Heart left ventricle (tissue), 16 donors: ENCODE results near the gene CSF3R. TPM values are rescaled to one million over a fixed set of nuclear protein-coding genes. Genes with fewer than 3 reads are reported as not detected.
"Not testable (repeated sequence)": the region's sequence is repeated elsewhere in the genome, so short reads cannot be mapped to it uniquely, and the experiment has no call there.

Experiments used
- ATAC-seq, 4 donors: fragments of 200-7000 bp; cut with Tn5 transposase; one replicate each; pipeline ENCODE4 v1.9.1; 2020 to 2022; ENCODE audit warnings: moderate library complexity in 4 of 4, mild to moderate bottlenecking in 3 of 4, moderate number of reproducible peaks in 1 of 4
- DNase-seq, 5 donors: peaks; one replicate each; pipeline ENCODE4 v3.0.0-alpha.2; 2020
- H3K27ac ChIP-seq, 12 donors: fragments of 200-600 bp; sonication (generic) in 4 of 12; one replicate each; pipeline versions ENCODE4 v1.5.0 to v1.8.0; 2016 to 2022; ENCODE audit warnings: mild to moderate bottlenecking in 2 of 12
- H3K27me3 ChIP-seq, 9 donors: fragments of 200-600 bp; sonication (generic) in 2 of 9; one replicate each; pipeline versions ENCODE4 v1.5.1 to v1.8.0; 2016 to 2022; ENCODE audit warnings: mild to moderate bottlenecking in 3 of 9
- H3K36me3 ChIP-seq, 9 donors: fragments of 200-600 bp; sonication (generic) in 2 of 9; one replicate each; pipeline versions ENCODE4 v1.5.0 to v1.8.0; 2018 to 2022; ENCODE audit warnings: mild to moderate bottlenecking in 2 of 9
- H3K4me1 ChIP-seq, 12 donors: fragments of 200-600 bp; sonication (generic) in 4 of 12; one replicate each; pipeline versions ENCODE4 v1.5.0 to v1.8.0; 2016 to 2022; ENCODE audit warnings: mild to moderate bottlenecking in 3 of 12
- H3K4me3 ChIP-seq, 12 donors: fragments of 200-600 bp; sonication (generic) in 4 of 12; one replicate each; pipeline versions ENCODE4 v1.5.0 to v1.8.0; 2017 to 2022; ENCODE audit warnings: mild to moderate bottlenecking in 9 of 12, moderate library complexity in 4 of 12
- H3K9me3 ChIP-seq, 12 donors: fragments of 200-600 bp; sonication (generic) in 4 of 12; one replicate each; pipeline versions ENCODE4 v1.5.0 to v1.8.0; 2016 to 2022; ENCODE audit warnings: mild to moderate bottlenecking in 1 of 12
- CTCF ChIP-seq, 12 donors: fragments of 200-600 bp; sonication (generic) in 4 of 12; IDR thresholded peaks; one replicate each; pipeline versions ENCODE4 v1.5.0 to v1.8.0; 2018 to 2022; ENCODE audit warnings: antibody characterized with exemption in 12 of 12, mild to moderate bottlenecking in 5 of 12
- POLR2A ChIP-seq, 2 donors: fragments of 450-650 bp; IDR thresholded peaks; one replicate each; pipeline ENCODE4 v1.6.1; 2017; ENCODE audit warnings: antibody characterized with exemption in 2 of 2, mild to moderate bottlenecking in 2 of 2, moderate library complexity in 2 of 2
- WGBS, 4 donors: extraction: QIAGEN DNeasy Blood & Tissue Kit in 2 of 4; methylation state at CpG; one replicate each; pipeline versions ENCODE4 v1.1.5 to v1.1.7; 2013 to 2018; 5-methylcytosine and 5-hydroxymethylcytosine counted together
- intact Hi-C, 10 donors: fragments of 100-400 bp; cut with DNase I; formaldehyde crosslinking; loops; one replicate each; pipeline versions ENCODE4 v1.11.1 to v1.14.2; 2022
- polyA plus RNA-seq, 2 donors: library from polyadenylated mRNA; stranded (reverse); fragments of 200-250 nt; gene quantifications; one replicate each; pipeline ENCODE4 v1.2.3, GENCODE V29; 2013
- total RNA-seq, 9 donors: library from RNA; depleted of rRNA in 2 of 9; stranded (reverse); fragments of >200 nt in 2 of 9; fragmentation: NEBNext Ultra II Directional in 3 of 9; extraction: Animal tissue kit (Norgen Biotek cat#: 25700) in 3 of 9; gene quantifications; one replicate each; pipeline versions ENCODE4 v1.1.0 to v1.2.4, GENCODE V29; 2016 to 2023
- donor health status: ischemic (EF 13 %, LVEDD 7.1; RV severe dilation, severe dysfunction).
- donor health status: healthy with polysubstance abuse.
- donor health status: DM: no; HTN: yes; CAD: no.
- donor health status: DM: no; HTN: no; CAD: no.
- donor health status: ischemic (EF 25% LVEDD 6.9; RV normal size, moderate dysfunction).
- donor health status: ischemic (EF 25% LVEDD 5.7; RV mildly dilated, moderate dysfunction).
- donor health status: healthy.
- donor health status: DM: yes; HTN: yes; CAD: no.
- donor health status: ischemic (EF 35%, LVEDD 5.7; RV mildly dilated, moderate dysfunction).
- donor health status: nonischemic (EF 11% LVEDD 7.7; RV severe dilation, severe dysfunction).
- donor health status: DM: yes; HTN: yes; CAD: no.
- donor health status: PGD.
- donor health status: ischemic (EF 29% LVEDD 5.4; RV normal size, mild dysfunction).
- donor health status: nonischemic (EF 23%, LVEDD 6.1; RV moderate dilation, normal function).

CSF3R gene
- total and polyA plus RNA-seq, 11 donors, result 1.5 to 22.7 (median 4.1) TPM

- DNase-seq (no peak), ATAC-seq (no peak)
- TF ChIP-seq CTCF (IDR thresholded peaks at IDR 0.05) (no peak), POLR2A (IDR thresholded peaks at IDR 0.05) (no peak)
- Histone ChIP-seq H3K4me3 (no peak overlapping the region), H3K36me3 (no peaks in the 10 kb centered on the region), H3K9me3 (no peaks in the 10 kb centered on the region), H3K27me3 (peaks cover 0 to 34% (median 2%) of the 10 kb centered on the region in 9 donors), H3K4me1 (no peaks in the 10 kb centered on the region), H3K27ac (no peak overlapping the region)
- WGBS, 4 donors, result 75 to 84% (median 80%) methylated on average over 2 of the region's 2 CpGs
- intact Hi-C loops, result no loop called here
Observed at GRCh38 chr1:36497207-36497606, 14.5 kb upstream of the CSF3R start.

GRCh38 chr1:36494971-36495370, 12.3 kb upstream of the CSF3R start:
- DNase-seq (no peak), ATAC-seq (no peak)
- no peak overlapping the region for H3K4me3 ChIP-seq
- TF ChIP-seq POLR2A (IDR thresholded peaks at IDR 0.05), result no peak
- no peak for TF ChIP-seq CTCF (IDR thresholded peaks at IDR 0.05)
- no peaks in the 10 kb centered on the region for H3K36me3 ChIP-seq
- no peaks in the 10 kb centered on the region for H3K9me3 ChIP-seq
- peaks cover 0 to 30% (median 0%) of the 10 kb centered on the region in 9 donors for H3K27me3 ChIP-seq
- WGBS, 4 donors, result 75 to 89% (median 81%) methylated on average over 5 of the region's 5 CpGs
- no peaks in the 10 kb centered on the region for H3K4me1 ChIP-seq
- intact Hi-C loops, result no loop called here
- no peak overlapping the region for H3K27ac ChIP-seq

GRCh38 chr1:36493524-36493923, 10.8 kb upstream of the CSF3R start:
- Histone ChIP-seq H3K36me3 (no peaks in the 10 kb centered on the region), H3K4me1 (no peaks in the 10 kb centered on the region), H3K27me3 (peaks cover 0 to 30% (median 0%) of the 10 kb centered on the region in 9 donors), H3K4me3 (no peak overlapping the region), H3K27ac (no peak overlapping the region), H3K9me3 (no peaks in the 10 kb centered on the region)
- TF ChIP-seq CTCF (IDR thresholded peaks at IDR 0.05), result no peak
- TF ChIP-seq POLR2A (IDR thresholded peaks at IDR 0.05), result no peak
- DNase-seq (no peak), ATAC-seq (no peak)
- 89 to 90% (median 90%) methylated on average over 9 of the region's 9 CpGs for WGBS, 4 donors
- intact Hi-C loops, result no loop called here

GRCh38 chr1:36492491-36492890, 9.8 kb upstream of the CSF3R start:
- intact Hi-C loops, result no loop called here
- DNase-seq (no peak), ATAC-seq (no peak)
- H3K4me1 ChIP-seq, result peaks cover 0 to 3% (median 0%) of the 10 kb centered on the region in 12 donors
- WGBS, 4 donors, result 12 to 28% (median 19%) methylated on average over 9 of the region's 9 CpGs
- no peak overlapping the region for H3K4me3 ChIP-seq
- peaks cover 0 to 30% (median 0%) of the 10 kb centered on the region in 9 donors for H3K27me3 ChIP-seq
- H3K9me3 ChIP-seq, result no peaks in the 10 kb centered on the region
- no peaks in the 10 kb centered on the region for H3K36me3 ChIP-seq
- no peak for TF ChIP-seq CTCF (IDR thresholded peaks at IDR 0.05)
- H3K27ac ChIP-seq, result no peak overlapping the region

GRCh38 chr1:36489258-36490051, 6.7 kb upstream of the CSF3R start:
- H3K36me3 ChIP-seq, ATAC-seq, DNase-seq, intact Hi-C loops, H3K9me3 ChIP-seq, H3K27ac ChIP-seq, H3K4me3 ChIP-seq: not testable (repeated sequence)
- WGBS, 4 donors, result 54 to 60% (median 56%) methylated on average over 10 of the region's 10 CpGs
- Histone ChIP-seq H3K4me1 (peaks cover 0 to 25% (median 0%) of the 10 kb centered on the region in 12 donors), H3K27me3 (peaks cover 0 to 22% (median 0%) of the 10 kb centered on the region in 9 donors)
